Panc1 (cell line): ENCODE measurements around the gene WDR73. TPM values are rescaled to one million over a fixed set of nuclear protein-coding genes. Genes with fewer than 3 reads are reported as not detected.

Experiments
- ATAC-seq: fragments of 200-7000 bp; cut with Tn5 transposase; 2 replicates; pipeline ENCODE4 v1.9.1; 2020; ENCODE audit warnings: mild to moderate bottlenecking, moderate library complexity
- BruUV-seq: library from RNA; stranded (reverse); fragments of 400-500 nt; replicated peaks from 2 replicates; lab custom pipeline; 2021; lab: Mats Ljungman, UMichigan
- CTCF ChIA-PET: fragments of 300-600 bp; sonication (Branson Sonifier 250); formaldehyde crosslinking; loops from one replicate; lab custom pipeline; 2022; ENCODE audit warnings: antibody characterized with exemption; lab: Charles Lee
- POLR2A ChIA-PET: fragments of 300-600 bp; sonication (Branson Sonifier 250); formaldehyde crosslinking; loops from one replicate; lab custom pipeline; 2022; ENCODE audit warnings: antibody characterized with exemption; lab: Charles Lee
- DNase-seq: peaks from one replicate; pipeline ENCODE4 v3.0.0-alpha.2; 2010; ENCODE audit warnings: low read depth, low spot score
- H3K27ac ChIP-seq: 2 replicates; pipeline ENCODE4 v1.5.1; 2011; ENCODE audit warnings: mild to moderate bottlenecking, low read length, inconsistent platforms
- H3K27me3 ChIP-seq: fragments of 200-500 bp; sonication (Bioruptor generic); 2 replicates; pipeline ENCODE4 v1.6.0; 2014; ENCODE audit warnings: low read length, inconsistent platforms; ENCODE audit not compliant: control insufficient read depth, insufficient read depth
- H3K36me3 ChIP-seq: fragments of 200-500 bp; sonication (Bioruptor generic); 2 replicates; pipeline ENCODE4 v1.5.1; 2014; ENCODE audit warnings: inconsistent platforms, mild to moderate bottlenecking, low read length, moderate library complexity; ENCODE audit not compliant: control insufficient read depth, insufficient read depth
- H3K4me1 ChIP-seq: 2 replicates; pipeline ENCODE4 v1.5.1; 2011; ENCODE audit warnings: inconsistent platforms, mild to moderate bottlenecking, low read length, moderate library complexity; ENCODE audit not compliant: control insufficient read depth, insufficient read depth
- H3K4me3 ChIP-seq, 2 experiments: 2 replicates each; pipeline ENCODE4 v1.5.1; 2011 to 2012; ENCODE audit warnings: low read depth in 2 of 2, low read length in 2 of 2, mild to moderate bottlenecking in 2 of 2, inconsistent platforms in 1 of 2, moderate library complexity in 1 of 2
- H3K9me3 ChIP-seq: fragments of 200-500 bp; sonication (Bioruptor generic); 2 replicates; pipeline ENCODE4 v1.5.1; 2014; ENCODE audit warnings: low read depth, mild to moderate bottlenecking, inconsistent platforms, low read length, moderate library complexity; ENCODE audit not compliant: control insufficient read depth, insufficient read depth
- POLR2AphosphoS5 ChIP-seq: IDR thresholded peaks from 2 replicates; pipeline ENCODE4 v1.6.1; 2012; ENCODE audit warnings: mild to moderate bottlenecking, low read depth, low read length, moderate library complexity
- SIN3A ChIP-seq: IDR thresholded peaks from 2 replicates; pipeline ENCODE4 v1.6.1; 2012; ENCODE audit warnings: low read depth, mild to moderate bottlenecking, low read length, moderate library complexity, borderline replicate concordance; ENCODE audit not compliant: insufficient read depth
- TCF7L2 ChIP-seq: IDR thresholded peaks from 2 replicates; pipeline ENCODE4 v1.6.1; 2011; ENCODE audit warnings: mild to moderate bottlenecking, low read depth, low read length, inconsistent platforms
- in situ Hi-C: cut with HindIII; loops from 2 replicates; pipeline ENCODE4 v1.10.0; 2016; ENCODE audit warnings: low sequenced_read_pairs, low pct_unique_long_range_greater_than_20kb
- intact Hi-C: fragments of 100-400 bp; cut with micrococcal nuclease; formaldehyde crosslinking; loops from one replicate; pipeline ENCODE4 v1.10.0; 2022; ENCODE audit not compliant: unreplicated experiment
- total RNA-seq: library from RNA; stranded (reverse); gene quantifications from one replicate; pipeline ENCODE4 v1.2.1, GENCODE V29; 2021; ENCODE audit not compliant: unreplicated experiment
- TF ChIP-seq, protein P1 (sequence below), 2 experiments: IDR thresholded peaks; 2 replicates each; pipeline ENCODE4 v1.6.1; 2011 to 2012; ENCODE audit warnings: low read depth in 2 of 2, control low read depth in 1 of 2, low read length in 1 of 2, mild to moderate bottlenecking in 1 of 2, moderate library complexity in 1 of 2; ENCODE audit not compliant: insufficient read depth in 1 of 2
- TF ChIP-seq, protein P2 (sequence below): fragments of 450-650 bp; IDR thresholded peaks from 2 replicates; pipeline ENCODE4 v1.5.1; 2017; ENCODE audit warnings: mild to moderate bottlenecking

WDR73 gene
- total RNA-seq, 1 experiment from 2014 or later = 39.0 TPM

DNA sequence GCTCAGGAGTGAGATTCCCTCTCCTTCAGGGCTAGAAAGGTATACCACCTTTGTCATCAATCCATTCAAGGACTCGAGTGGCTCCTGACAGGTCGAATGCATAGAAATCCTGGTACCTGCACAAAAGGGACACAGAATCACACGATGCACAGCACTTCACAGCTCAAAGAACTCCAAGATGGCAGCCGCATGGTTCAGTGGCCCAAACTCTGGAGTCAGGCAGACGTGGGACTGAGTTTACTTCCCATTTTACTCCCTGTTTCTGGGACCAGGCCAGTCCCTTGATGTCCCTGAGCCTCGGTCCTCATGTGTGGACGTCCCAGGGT is 536 bp downstream of the WDR73 start:
- TF ChIP-seq POLR2AphosphoS5 (no peak), SIN3A (no peak), TCF7L2 (no peak)
- TF ChIP-seq, protein P1, sequence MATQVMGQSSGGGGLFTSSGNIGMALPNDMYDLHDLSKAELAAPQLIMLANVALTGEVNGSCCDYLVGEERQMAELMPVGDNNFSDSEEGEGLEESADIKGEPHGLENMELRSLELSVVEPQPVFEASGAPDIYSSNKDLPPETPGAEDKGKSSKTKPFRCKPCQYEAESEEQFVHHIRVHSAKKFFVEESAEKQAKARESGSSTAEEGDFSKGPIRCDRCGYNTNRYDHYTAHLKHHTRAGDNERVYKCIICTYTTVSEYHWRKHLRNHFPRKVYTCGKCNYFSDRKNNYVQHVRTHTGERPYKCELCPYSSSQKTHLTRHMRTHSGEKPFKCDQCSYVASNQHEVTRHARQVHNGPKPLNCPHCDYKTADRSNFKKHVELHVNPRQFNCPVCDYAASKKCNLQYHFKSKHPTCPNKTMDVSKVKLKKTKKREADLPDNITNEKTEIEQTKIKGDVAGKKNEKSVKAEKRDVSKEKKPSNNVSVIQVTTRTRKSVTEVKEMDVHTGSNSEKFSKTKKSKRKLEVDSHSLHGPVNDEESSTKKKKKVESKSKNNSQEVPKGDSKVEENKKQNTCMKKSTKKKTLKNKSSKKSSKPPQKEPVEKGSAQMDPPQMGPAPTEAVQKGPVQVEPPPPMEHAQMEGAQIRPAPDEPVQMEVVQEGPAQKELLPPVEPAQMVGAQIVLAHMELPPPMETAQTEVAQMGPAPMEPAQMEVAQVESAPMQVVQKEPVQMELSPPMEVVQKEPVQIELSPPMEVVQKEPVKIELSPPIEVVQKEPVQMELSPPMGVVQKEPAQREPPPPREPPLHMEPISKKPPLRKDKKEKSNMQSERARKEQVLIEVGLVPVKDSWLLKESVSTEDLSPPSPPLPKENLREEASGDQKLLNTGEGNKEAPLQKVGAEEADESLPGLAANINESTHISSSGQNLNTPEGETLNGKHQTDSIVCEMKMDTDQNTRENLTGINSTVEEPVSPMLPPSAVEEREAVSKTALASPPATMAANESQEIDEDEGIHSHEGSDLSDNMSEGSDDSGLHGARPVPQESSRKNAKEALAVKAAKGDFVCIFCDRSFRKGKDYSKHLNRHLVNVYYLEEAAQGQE (IDR thresholded peaks at IDR 0.05; ENCODE audit: insufficient read depth in 1 of 2, low read depth in 2 of 2, low read length in 1 of 2) = no peak
- TF ChIP-seq, protein P2, sequence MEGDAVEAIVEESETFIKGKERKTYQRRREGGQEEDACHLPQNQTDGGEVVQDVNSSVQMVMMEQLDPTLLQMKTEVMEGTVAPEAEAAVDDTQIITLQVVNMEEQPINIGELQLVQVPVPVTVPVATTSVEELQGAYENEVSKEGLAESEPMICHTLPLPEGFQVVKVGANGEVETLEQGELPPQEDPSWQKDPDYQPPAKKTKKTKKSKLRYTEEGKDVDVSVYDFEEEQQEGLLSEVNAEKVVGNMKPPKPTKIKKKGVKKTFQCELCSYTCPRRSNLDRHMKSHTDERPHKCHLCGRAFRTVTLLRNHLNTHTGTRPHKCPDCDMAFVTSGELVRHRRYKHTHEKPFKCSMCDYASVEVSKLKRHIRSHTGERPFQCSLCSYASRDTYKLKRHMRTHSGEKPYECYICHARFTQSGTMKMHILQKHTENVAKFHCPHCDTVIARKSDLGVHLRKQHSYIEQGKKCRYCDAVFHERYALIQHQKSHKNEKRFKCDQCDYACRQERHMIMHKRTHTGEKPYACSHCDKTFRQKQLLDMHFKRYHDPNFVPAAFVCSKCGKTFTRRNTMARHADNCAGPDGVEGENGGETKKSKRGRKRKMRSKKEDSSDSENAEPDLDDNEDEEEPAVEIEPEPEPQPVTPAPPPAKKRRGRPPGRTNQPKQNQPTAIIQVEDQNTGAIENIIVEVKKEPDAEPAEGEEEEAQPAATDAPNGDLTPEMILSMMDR = no peak
- no peaks in the 10 kb centered on the region; the same call in none of the 2 replicates for H3K36me3 ChIP-seq
- peak overlapping the region; percentile 96 for H3K27ac ChIP-seq
- in situ Hi-C loops = no loop called here
- TSS peak; percentile 94 for BruUV-seq
- peak overlapping the region; percentile 87 to 92 for H3K4me3 ChIP-seq
- intact Hi-C loops = no loop called here
- no peak; the same call in 1 of the 2 replicates for ATAC-seq
- ChIA-PET POLR2A (no interaction called here), CTCF (interaction anchor here (0.6 to 1.1 kb wide), 3 partner anchors 17 to 275 kb away, joined by 3 to 4 read pairs (median 3); partner anchors contain the start of gene ZSCAN2)
- no peak for DNase-seq
- peaks cover 14% of the 10 kb centered on the region for H3K4me1 ChIP-seq
- no peaks in the 10 kb centered on the region for H3K9me3 ChIP-seq
- H3K27me3 ChIP-seq = no peaks in the 10 kb centered on the region

DNA sequence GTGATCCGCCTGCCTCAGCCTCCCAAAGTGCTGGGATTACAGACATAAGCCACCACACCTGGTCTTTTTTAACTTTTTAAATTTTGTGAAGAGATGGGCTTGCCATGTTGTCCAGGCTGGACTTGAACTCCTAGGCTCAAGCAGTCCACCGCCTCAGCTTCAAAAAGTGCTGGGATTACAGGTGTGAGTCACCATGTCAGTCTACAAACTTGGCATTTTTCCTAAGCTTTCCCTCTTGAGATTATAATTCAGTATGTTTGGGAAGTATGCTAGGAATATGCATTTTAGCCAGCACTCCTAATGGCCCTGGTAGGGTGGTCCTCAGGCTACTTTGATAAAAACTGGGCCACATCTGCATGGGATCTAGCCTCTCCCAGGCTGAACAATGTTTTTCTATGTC is 4.4 kb downstream of the WDR73 start:
- no peak overlapping the region for H3K4me3 ChIP-seq
- H3K27ac ChIP-seq = no peak overlapping the region
- TF ChIP-seq POLR2AphosphoS5 = no peak
- TF ChIP-seq TCF7L2 = no peak
- TF ChIP-seq, protein P2 = no peak
- no peak for TF ChIP-seq SIN3A
- TF ChIP-seq, protein P1 (IDR thresholded peaks at IDR 0.05; ENCODE audit: insufficient read depth in 1 of 2, low read depth in 2 of 2, low read length in 1 of 2) = no peak
- no peaks in the 10 kb centered on the region for H3K9me3 ChIP-seq
- H3K27me3 ChIP-seq = no peaks in the 10 kb centered on the region
- intact Hi-C loops = no loop called here
- ATAC-seq (no peak), DNase-seq (no peak)
- in situ Hi-C loops = no loop called here
- peaks cover 4% of the 10 kb centered on the region; the same call in 1 of the 2 replicates for H3K4me1 ChIP-seq
- no peaks in the 10 kb centered on the region; the same call in none of the 2 replicates for H3K36me3 ChIP-seq
- ChIA-PET CTCF (no interaction called here), POLR2A (interaction anchor here (0.6 to 0.7 kb wide), 2 partner anchors 11 to 16 kb away, joined by 3 to 6 read pairs; no protein-coding TSS in a partner anchor)
- BruUV-seq = no TSS peak
